Activated T-cell treated with anti-CD3 and anti-CD28 coated beads, Interleukin-2, amount 50 U/mL, for 72 hours (primary cell): ENCODE data around the gene PHACTR3. TPM values are rescaled to one million over a fixed set of nuclear protein-coding genes. Genes with fewer than 3 reads are reported as not detected.

Experiments
- ATAC-seq, 2 donors: fragments of 150-1000 bp; cut with Tn5 transposase; replicated peaks in 1 of 2; 2 replicates each; pipeline ENCODE4 v1.10.0; 2021; ENCODE audit warnings: moderate library complexity in 2 of 2, mild to moderate bottlenecking in 1 of 2
- DNase-seq, 2 donors: peaks; one replicate each; pipeline ENCODE4 v3.0.0; 2021 to 2022; ENCODE audit warnings: mixed read lengths in 1 of 2
- H3K27ac Mint-ChIP-seq: one replicate; pipeline ENCODE4 v1.8.0; 2022; ENCODE audit warnings: mild to moderate bottlenecking, moderate library complexity, mixed read lengths
- H3K27me3 Mint-ChIP-seq: one replicate; pipeline ENCODE4 v1.8.0; 2022; ENCODE audit warnings: low read depth, mixed read lengths
- H3K36me3 Mint-ChIP-seq, 2 donors: one replicate each; pipeline ENCODE4 v1.8.0; 2022; ENCODE audit warnings: mixed read lengths in 2 of 2, mild to moderate bottlenecking in 1 of 2; ENCODE audit not compliant: insufficient read depth in 2 of 2
- H3K4me1 Mint-ChIP-seq: one replicate; pipeline ENCODE4 v1.8.0; 2022; ENCODE audit warnings: low read depth, mixed read lengths
- H3K4me3 Mint-ChIP-seq, 2 donors: one replicate each; pipeline ENCODE4 v1.8.0; 2022; ENCODE audit warnings: mild to moderate bottlenecking in 2 of 2, mixed read lengths in 2 of 2, moderate library complexity in 2 of 2
- H3K9me3 Mint-ChIP-seq, 2 donors: one replicate each; pipeline ENCODE4 v1.8.0; 2022; ENCODE audit warnings: mixed read lengths in 2 of 2
- total RNA-seq, 2 donors: library from RNA; stranded (reverse); gene quantifications; one replicate each; pipeline ENCODE4 v1.2.3, GENCODE V29; 2022

The PHACTR3 gene
- total RNA-seq, 2 donors from 2014 or later = not detected

DNA sequence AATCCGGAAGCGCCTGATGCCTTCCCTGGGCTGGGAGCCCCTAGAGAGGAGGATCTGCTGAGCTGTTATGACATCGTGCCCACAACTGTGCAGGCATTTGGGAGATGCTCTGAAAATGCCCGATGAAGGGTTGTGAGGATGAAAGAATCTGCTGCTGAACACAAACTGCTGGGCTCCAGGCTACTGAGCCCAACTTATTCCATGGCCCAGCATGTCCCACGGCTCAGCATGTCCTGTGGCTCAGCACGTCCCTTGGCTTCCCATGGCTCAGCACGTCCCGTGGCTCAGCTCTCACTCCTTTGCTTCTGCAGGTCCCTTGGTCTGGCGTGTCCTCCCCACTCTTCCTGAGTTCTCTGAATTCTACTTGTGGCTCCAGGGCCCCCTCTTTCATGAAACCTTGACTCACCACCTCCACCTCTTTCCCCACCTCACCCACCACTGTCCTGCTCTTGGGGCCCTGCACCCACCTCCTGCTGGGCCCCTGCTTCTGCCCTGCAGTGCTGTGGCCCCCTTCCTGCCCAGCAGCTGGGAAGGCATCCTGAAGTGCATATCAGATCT, 80.4 kb downstream of the PHACTR3 start:
- no peaks in the 10 kb centered on the region for H3K27me3 Mint-ChIP-seq

DNA sequence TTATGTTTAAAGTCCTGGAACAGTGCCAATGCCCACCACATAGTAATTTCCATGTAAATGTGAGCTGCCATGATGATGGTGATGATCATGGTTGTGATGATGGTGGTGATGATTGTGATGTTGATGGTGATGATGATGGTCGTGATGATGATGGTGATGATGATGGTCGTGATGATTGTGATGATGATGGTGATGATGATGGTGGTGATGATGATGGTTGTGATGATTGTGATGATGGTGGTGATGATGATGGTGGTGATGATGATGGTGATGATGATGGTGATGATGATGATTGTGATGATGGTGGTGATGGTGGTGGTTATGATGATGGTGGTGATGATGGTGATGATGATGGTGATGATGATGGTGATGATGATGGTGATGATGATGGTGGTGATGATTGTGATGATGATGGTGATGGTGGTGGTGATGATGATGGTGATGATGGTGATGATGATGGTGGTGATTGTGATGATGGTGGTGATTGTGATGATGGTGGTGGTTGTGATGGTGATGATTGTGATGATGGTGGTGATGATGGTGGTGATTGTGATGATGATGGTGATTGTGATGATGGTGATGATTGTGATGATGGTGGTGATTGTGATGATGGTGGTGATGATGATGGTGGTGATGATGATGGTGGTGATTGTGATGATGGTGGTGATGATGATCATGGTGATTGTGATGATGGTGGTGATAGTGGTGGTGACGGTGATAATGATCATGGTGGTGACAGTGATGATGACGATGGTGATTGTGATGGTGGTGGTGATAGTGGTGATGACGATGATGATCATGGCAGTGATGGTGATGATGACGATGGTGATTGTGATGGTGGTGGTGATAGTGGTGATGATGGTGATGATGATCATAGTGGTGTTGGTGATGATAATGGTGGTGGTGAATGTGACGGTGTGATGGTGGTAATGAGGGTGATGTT, 82.3 kb downstream of the PHACTR3 start:
- no peak for ATAC-seq
- Mint-ChIP-seq H3K4me1 (no peaks in the 10 kb centered on the region), H3K27ac (no peak overlapping the region), H3K27me3 (peaks cover 6% of the 10 kb centered on the region), H3K9me3 (no peaks in the 10 kb centered on the region), H3K36me3 (no peaks in the 10 kb centered on the region), H3K4me3 (no peak overlapping the region)
- no peak for DNase-seq

More for the DNA sequence above, 80.4 kb downstream of the PHACTR3 start:
- DNase-seq (no peak), ATAC-seq (no peak)
- Mint-ChIP-seq H3K4me1 (no peaks in the 10 kb centered on the region), H3K27ac (no peak overlapping the region), H3K4me3 (no peak overlapping the region), H3K9me3 (no peaks in the 10 kb centered on the region), H3K36me3 (no peaks in the 10 kb centered on the region)

DNA sequence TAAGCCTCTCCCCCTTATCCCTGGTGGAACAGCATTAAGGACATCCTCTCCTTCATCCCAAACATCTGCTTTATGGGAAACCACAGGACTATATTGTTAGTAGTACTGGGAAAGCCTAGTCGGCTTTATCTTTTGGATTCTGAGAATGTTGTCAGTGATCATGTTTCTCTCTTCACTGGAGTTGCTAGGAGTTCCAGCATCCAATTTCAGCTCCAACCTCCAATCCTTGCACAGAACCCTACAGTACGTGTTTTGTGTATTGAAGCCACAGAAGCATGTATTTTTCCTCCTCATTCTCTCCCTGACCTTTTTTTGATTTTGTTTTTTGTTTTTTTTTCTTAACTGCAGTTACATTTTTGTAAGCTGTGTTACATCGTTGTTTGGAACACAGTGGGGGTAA, 84.0 kb downstream of the PHACTR3 start:
- Mint-ChIP-seq H3K4me3 (no peak overlapping the region), H3K36me3 (no peaks in the 10 kb centered on the region), H3K9me3 (no peaks in the 10 kb centered on the region), H3K27me3 (peaks cover 16% of the 10 kb centered on the region), H3K4me1 (no peaks in the 10 kb centered on the region), H3K27ac (no peak overlapping the region)
- DNase-seq (no peak), ATAC-seq (no peak)

DNA sequence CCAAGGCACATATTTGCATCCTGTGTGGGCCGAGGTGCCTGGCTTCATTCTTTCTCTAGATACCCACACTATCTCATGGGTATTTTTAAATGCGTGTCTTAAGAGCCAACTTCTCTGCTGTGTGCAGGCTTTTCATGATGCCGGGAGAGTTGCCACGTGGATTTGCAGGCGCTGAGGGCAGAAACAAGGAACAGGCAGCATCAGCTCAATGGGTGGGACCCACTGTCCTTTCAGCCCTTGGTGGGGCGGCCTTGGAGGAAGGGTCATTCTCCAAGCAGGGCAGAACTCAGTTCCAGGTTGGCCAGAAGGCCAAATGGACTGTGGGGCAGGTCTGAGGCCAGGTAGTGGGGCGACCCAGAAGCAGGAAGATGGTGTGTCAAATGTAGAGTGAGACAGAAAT, 84.7 kb downstream of the PHACTR3 start:
- H3K36me3 Mint-ChIP-seq = no peaks in the 10 kb centered on the region
- ATAC-seq (no peak), DNase-seq (no peak)
- peaks cover 18% of the 10 kb centered on the region for H3K27me3 Mint-ChIP-seq
- H3K27ac Mint-ChIP-seq = no peak overlapping the region
- no peaks in the 10 kb centered on the region for H3K9me3 Mint-ChIP-seq
- no peaks in the 10 kb centered on the region for H3K4me1 Mint-ChIP-seq
- no peak overlapping the region for H3K4me3 Mint-ChIP-seq

DNA sequence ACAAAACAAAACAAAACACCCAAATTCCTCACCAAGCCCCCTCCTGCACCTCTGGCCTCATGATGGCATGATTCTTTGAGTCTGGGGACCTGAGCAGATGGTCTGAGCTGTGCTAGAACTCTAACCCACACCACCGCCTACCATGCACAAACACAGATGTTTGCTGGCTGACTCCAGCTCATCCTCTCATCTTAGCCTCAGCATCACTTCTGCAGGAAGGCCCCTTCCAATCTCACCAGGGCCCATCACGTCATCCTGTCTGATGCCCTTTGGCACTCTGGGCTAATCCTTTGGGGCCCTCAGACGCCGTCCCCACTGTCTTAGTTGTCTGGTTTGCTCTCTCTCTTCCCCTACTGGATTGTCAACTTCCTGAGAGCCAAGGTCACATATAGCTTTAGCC, 85.8 kb downstream of the PHACTR3 start:
- Mint-ChIP-seq H3K4me3 (no peak overlapping the region), H3K4me1 (no peaks in the 10 kb centered on the region), H3K9me3 (no peaks in the 10 kb centered on the region), H3K27me3 (peaks cover 24% of the 10 kb centered on the region), H3K36me3 (no peaks in the 10 kb centered on the region), H3K27ac (no peak overlapping the region)
- no peak for DNase-seq
- ATAC-seq = no peak

DNA sequence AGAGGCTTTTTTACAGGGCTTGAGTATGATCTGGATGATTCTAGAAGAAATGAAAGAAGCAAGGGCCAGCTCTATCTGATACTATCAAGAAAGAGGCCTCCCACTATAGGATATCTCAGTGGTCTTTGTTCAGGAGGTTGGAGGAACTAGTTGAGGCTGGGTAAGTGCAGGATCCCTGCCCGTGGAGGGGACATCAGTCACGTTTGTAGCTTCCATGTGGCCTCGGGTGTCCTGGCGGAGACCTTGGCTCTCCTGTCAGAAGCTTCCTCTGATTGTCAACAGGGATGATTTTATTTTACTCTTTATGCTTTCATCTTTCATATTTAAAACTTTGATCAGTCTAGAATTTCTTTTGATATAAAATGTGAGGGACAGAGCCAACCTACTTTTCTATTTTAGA, 86.6 kb downstream of the PHACTR3 start:
- no peak for DNase-seq
- Mint-ChIP-seq H3K36me3 (no peaks in the 10 kb centered on the region), H3K27ac (no peak overlapping the region), H3K27me3 (peaks cover 24% of the 10 kb centered on the region), H3K4me1 (no peaks in the 10 kb centered on the region), H3K4me3 (no peak overlapping the region), H3K9me3 (no peaks in the 10 kb centered on the region)
- no peak for ATAC-seq

DNA sequence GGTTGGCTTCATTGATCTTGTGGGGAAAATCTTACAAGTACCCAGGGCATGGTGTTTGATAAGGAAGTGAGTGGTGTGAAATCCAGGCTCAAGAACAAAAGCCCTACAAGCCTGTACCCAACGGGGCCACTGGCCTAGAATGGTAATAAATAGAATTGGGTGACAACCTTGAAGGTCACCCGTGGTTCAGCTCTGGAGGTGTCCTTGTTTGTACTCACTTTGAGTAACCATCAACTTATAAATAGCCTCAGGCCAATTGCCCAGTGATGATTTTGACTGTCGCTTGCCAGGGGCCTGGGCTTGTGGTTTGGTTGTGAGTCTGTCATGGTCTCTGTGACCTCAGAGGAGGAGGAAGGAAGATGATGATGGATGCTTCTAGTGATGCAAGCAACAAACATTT, 87.8 kb downstream of the PHACTR3 start:
- Mint-ChIP-seq H3K4me3 (no peak overlapping the region), H3K27ac (no peak overlapping the region), H3K4me1 (no peaks in the 10 kb centered on the region), H3K27me3 (peaks cover 24% of the 10 kb centered on the region), H3K36me3 (no peaks in the 10 kb centered on the region), H3K9me3 (no peaks in the 10 kb centered on the region)
- ATAC-seq (no peak), DNase-seq (no peak)

DNA sequence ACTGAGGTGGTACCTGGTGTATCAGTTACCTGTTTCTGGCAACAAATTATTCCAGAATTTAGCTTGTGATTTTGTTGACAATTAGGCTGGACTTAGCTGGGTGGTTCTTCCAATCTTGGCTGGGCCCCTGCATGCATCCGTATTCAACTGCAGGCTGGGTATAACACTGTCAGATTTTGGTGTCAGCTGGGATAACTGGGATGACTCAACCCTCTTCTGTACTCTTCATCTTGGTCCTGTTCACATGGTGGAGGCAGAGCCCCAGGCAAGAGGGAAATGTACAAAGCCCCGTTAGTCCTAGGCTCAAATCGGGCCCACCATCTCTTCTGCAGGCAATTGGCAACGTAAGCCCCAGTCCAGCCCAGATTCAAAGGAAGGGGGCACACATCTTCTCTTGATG, 89.2 kb downstream of the PHACTR3 start:
- no peak for ATAC-seq
- no peak overlapping the region for H3K4me3 Mint-ChIP-seq
- no peaks in the 10 kb centered on the region for H3K36me3 Mint-ChIP-seq
- H3K9me3 Mint-ChIP-seq = no peaks in the 10 kb centered on the region
- H3K27me3 Mint-ChIP-seq = peaks cover 24% of the 10 kb centered on the region
- H3K4me1 Mint-ChIP-seq = no peaks in the 10 kb centered on the region
- DNase-seq = no peak
- H3K27ac Mint-ChIP-seq = no peak overlapping the region

DNA sequence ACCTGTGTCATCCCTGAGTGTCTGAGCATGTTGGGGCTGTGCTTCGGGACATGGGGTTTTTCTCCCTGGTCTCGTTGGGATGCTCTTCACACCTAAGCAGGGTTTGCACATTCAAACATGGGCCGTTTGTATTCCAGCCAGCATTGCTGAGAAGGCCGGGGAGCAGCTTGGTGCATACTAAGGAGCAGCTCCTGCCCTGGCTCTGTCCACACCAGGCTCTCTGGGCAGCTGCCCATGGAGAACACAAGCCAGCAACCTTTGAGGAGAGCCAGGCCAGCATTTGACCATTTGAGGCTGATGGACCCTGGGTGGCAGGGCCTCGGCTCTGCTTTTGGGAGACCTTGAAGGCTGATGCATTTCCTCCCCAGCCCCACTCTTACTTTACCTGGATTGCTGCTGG, 92.1 kb downstream of the PHACTR3 start:
- H3K27ac Mint-ChIP-seq = no peak overlapping the region
- no peaks in the 10 kb centered on the region for H3K4me1 Mint-ChIP-seq
- H3K36me3 Mint-ChIP-seq = no peaks in the 10 kb centered on the region
- no peaks in the 10 kb centered on the region for H3K9me3 Mint-ChIP-seq
- peaks cover 18% of the 10 kb centered on the region for H3K27me3 Mint-ChIP-seq
- no peak overlapping the region for H3K4me3 Mint-ChIP-seq
- DNase-seq = no peak
- ATAC-seq = no peak

DNA sequence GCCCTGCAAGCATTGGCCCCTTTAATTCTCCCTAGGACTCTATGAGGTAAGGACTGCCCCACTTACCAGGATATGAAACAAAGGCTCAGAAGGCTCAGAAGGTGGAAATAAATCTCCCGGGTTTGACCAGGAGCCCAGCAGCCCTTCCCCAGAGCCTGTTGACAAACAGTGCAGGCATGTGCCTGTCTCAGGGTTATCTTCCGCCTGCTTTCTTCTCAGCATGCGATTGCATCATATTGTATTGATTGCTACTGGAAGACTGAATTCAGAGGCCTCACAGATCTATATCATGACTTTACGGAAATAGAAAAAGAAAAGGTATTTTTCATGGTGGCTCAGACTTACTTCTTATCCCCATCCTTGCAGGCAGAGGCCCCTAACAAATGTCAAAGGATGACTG, 92.7 kb downstream of the PHACTR3 start:
- Mint-ChIP-seq H3K27me3 (peaks cover 16% of the 10 kb centered on the region), H3K27ac (no peak overlapping the region), H3K9me3 (no peaks in the 10 kb centered on the region), H3K36me3 (no peaks in the 10 kb centered on the region), H3K4me1 (no peaks in the 10 kb centered on the region), H3K4me3 (no peak overlapping the region)
- ATAC-seq = no peak
- DNase-seq = no peak

DNA sequence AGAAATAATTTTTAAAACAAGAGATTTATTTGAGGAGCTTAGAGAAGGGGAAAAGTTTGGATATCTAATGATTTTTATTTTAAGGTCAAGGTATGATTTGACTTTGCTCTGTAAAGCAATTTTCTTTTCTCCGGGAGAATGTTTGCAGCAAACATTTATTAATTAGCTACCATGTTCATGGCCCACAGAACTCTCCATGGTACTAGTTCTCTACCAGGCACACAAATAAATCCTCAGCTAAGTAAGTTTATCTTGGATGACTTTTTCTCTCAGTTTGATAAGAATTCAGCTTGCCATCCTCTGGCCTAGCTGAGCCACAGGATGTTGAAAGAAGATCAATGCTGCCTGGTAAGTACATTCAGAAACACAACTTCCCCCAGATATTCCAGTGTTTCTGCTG, 94.3 kb downstream of the PHACTR3 start:
- no peak for DNase-seq
- H3K9me3 Mint-ChIP-seq = no peaks in the 10 kb centered on the region
- no peak overlapping the region for H3K4me3 Mint-ChIP-seq
- H3K27me3 Mint-ChIP-seq = peaks cover 13% of the 10 kb centered on the region
- no peaks in the 10 kb centered on the region for H3K36me3 Mint-ChIP-seq
- no peak for ATAC-seq
- no peaks in the 10 kb centered on the region for H3K4me1 Mint-ChIP-seq
- H3K27ac Mint-ChIP-seq = no peak overlapping the region

DNA sequence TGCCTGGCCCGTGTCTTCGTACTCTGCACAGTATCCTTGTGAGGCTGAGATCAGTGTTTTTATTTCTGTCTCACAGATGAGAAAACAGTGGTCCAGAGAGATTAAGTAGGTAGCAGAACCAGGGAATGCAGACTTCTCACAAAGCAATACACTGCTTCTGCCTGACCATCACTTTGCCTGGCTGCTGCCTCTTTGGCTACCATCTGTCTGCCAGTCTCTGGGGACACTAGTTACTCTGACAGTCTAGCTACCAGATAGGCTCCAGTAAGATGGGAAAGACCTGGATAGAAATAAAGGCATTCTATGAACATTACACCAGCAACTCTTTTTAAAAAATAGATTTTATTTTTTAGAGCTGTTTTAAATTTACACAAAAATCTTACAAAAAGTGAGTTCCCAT, 96.9 kb downstream of the PHACTR3 start:
- H3K4me1 Mint-ChIP-seq = no peaks in the 10 kb centered on the region
- DNase-seq = no peak

DNA sequence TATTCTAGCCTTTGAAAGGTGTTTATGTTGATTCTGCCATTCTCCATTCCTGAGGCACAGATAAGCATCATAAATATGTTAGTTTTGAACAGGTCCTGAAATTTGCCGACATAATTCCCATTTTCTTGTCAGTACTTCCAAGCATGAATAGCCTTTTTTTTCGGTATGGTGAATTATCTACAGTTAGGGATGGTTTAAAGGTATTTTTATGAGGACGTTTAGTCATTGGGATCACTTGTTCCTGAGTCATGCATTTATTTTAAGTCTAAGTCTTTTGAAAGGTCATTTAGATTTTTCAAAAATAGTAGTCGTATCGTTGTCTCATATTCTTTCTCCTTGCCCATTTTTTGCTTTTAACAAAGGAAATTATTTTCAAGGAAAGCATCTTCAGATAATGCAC, 98.7 kb downstream of the PHACTR3 start:
- no peaks in the 10 kb centered on the region for H3K9me3 Mint-ChIP-seq
- H3K27ac Mint-ChIP-seq = no peak overlapping the region
- no peaks in the 10 kb centered on the region for H3K4me1 Mint-ChIP-seq
- H3K36me3 Mint-ChIP-seq = no peaks in the 10 kb centered on the region
- H3K27me3 Mint-ChIP-seq = peaks cover 6% of the 10 kb centered on the region
- no peak overlapping the region for H3K4me3 Mint-ChIP-seq
- ATAC-seq = no peak
- DNase-seq = no peak

More for the DNA sequence above, 96.9 kb downstream of the PHACTR3 start:
- Mint-ChIP-seq H3K27me3 (peaks cover 6% of the 10 kb centered on the region), H3K27ac (no peak overlapping the region), H3K36me3 (no peaks in the 10 kb centered on the region), H3K4me3 (no peak overlapping the region), H3K9me3 (no peaks in the 10 kb centered on the region)
- no peak for ATAC-seq
